GM19463 (cell line): ENCODE measurements around the gene WNT5A.
"Not testable (repeated sequence)": the region's sequence is repeated elsewhere in the genome, so short reads cannot be mapped to it uniquely, and the experiment has no call there.

Source experiments
- ATAC-seq: cut with Tn5 transposase; IDR thresholded peaks from one replicate; pipeline ENCODE4 v1.9.1; 2021; ENCODE audit warnings: mild to moderate bottlenecking, moderate library complexity; ENCODE audit not compliant: unreplicated experiment

Gene WNT5A

GRCh38 chr3:55507808-55508207, 20.7 kb upstream of the WNT5A start:
- no peak for ATAC-seq

- no peak for ATAC-seq
Observed at GRCh38 chr3:55505776-55506175, 18.7 kb upstream of the WNT5A start.

DNA sequence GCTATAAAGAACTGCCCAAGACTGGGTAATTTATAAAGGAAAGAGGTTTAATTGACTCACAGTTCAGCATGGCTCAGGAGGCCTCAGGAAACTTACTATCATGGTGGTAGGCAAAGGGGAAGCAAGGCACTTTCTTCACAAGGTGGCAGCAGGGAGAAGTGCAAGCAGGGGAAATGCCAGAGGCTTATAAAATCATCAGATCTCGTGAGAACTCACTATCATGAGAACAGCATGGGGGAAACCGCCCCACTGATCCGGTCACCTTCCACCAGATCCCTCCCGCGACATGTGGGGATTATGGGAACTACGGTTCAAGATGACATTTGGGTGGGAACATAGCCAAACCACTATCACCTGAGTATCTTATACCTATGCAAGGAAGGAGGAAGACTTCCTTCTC, 18.0 kb upstream of the WNT5A start:
- ATAC-seq: not testable (repeated sequence)

- no peak for ATAC-seq
Observed at GRCh38 chr3:55501905-55502304, 14.8 kb upstream of the WNT5A start.

GRCh38 chr3:55500555-55501330, 13.6 kb upstream of the WNT5A start:
- ATAC-seq: no peak

DNA sequence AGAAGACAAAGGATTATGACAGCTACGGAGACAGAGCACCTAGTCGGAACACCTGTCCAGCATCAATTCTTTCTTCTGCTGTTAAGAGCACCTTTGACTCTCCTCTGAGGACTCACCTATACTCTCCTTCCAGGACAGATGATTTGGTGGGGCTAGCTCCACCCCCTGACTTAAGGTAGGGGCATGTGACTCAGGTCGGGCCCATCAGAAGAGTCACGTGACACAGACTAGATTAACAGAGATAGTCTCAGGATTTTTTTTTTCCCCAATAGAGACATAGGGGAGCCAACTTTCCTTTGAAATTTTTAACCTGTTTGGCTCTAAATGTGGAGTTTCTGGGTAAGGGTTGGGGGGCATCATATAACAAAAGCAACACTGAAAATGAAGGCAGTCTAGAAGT, 11.4 kb upstream of the WNT5A start:
- no peak for ATAC-seq

DNA sequence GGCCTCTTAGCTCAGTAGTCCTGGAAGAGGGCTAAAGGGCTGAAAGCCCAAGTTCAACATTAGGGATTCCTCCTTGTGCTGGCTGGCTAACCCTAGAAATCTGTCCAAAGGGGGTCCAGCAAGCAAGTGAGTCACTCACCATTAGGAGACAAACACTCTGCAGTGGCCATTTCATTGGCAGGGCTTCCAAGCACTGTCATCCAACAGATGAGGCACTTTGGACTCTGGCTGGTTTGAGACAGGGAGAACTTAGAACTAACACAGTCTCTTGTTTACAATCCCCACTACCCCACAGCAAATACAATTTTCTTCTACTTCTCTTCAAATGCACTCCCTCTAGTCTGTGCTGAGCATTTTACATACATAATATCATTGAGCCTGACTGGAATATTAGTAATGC, 10.1 kb upstream of the WNT5A start:
- no peak for ATAC-seq

- ATAC-seq: no peak
Observed at GRCh38 chr3:55494976-55495375, 7.9 kb upstream of the WNT5A start.

DNA sequence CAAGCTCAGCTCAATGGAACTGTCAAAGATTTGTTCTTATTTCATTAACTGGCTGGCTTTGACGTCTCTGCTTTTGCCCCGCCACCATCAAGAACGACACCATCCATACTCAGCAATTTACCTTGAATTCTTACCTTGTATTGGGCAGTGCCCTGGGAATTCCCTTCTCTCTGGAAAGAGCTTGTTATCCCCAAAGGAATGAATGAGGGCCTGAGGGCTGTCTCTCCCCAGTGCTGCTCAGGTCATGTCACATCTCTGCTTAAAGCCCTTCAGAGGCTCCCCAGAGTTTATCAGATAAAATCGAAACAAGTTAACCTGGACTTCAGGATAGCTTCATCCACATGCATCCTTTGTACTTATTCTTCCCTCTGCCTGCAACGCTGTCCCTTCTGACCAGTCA, 5.9 kb upstream of the WNT5A start:
- no peak for ATAC-seq

DNA sequence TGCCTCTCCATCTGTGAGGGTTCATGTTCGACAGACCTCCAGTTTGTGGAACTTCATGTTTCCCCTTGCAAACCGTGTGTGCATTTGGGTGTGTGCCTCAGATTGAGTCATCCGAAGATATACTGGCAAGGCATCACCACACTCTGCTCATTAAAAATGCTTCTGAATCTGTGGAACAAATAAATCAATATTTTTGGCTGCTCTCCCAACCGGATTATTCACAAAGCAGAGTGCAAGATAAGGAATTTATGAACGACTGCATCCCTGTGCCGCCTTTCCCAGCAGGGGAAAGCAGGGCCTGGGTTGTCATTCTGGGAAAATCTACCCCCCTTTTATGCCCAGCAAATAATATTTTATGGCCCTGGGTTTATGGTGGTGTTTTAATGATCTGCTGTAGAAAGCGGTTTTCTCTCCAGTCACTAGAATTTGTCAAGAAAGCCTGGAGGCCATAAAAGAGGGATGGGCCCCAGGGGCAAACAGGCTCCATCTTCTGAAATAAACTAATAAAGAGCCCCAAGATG, 4.2 kb upstream of the WNT5A start:
- ATAC-seq: no peak

GRCh38 chr3:55490276-55490913, 3.3 kb upstream of the WNT5A start:
- ATAC-seq: no peak

GRCh38 chr3:55489798-55490132, 2.7 kb upstream of the WNT5A start:
- ATAC-seq: no peak

- ATAC-seq: no peak
Observed at GRCh38 chr3:55488398-55489055, 1.4 kb upstream of the WNT5A start.

DNA sequence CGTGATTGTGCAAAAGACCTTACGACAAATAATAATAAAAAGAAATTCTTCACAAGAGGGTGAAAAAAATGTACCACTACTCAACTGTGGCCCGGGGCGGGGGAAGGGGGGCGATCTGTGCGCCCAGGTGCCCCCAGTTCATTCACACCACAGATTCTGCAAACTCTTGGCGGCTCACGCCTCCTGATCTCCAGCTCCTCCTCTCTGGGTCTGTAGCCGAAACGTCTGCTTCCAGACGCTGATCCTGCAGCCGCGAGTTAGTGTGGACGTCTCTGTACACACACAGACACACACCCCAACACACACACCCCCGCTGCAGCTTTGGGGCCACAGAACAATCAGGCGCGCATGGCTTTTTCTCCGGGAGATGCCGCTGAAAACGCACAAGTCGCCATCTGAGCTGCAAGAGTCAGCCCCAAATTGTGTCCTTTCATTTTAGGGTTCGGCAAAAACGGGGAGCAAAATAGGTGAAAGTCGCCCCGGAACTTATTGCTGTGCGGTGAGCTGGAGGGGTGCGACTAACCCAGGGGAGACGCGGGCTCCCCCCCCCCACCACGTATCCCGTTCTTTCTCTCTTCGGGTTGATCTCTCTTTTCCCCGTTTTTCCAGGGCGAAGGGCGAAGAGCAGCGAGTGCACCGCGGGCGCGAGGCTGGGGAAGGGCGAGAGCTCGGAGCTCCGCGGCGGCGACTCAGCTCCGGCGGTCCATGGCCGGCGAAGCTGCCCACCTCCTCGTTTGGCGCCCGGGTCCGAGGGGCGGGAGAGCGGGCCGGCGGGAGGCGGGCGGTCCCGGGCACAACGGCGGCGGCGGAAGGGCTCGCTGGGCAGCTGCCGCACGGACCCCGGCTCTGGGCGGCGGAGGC, 505 bp upstream of the WNT5A start:
- ATAC-seq: no peak

- ATAC-seq: no peak
Observed at GRCh38 chr3:55486101-55486856, 827 bp downstream of the WNT5A start.

DNA sequence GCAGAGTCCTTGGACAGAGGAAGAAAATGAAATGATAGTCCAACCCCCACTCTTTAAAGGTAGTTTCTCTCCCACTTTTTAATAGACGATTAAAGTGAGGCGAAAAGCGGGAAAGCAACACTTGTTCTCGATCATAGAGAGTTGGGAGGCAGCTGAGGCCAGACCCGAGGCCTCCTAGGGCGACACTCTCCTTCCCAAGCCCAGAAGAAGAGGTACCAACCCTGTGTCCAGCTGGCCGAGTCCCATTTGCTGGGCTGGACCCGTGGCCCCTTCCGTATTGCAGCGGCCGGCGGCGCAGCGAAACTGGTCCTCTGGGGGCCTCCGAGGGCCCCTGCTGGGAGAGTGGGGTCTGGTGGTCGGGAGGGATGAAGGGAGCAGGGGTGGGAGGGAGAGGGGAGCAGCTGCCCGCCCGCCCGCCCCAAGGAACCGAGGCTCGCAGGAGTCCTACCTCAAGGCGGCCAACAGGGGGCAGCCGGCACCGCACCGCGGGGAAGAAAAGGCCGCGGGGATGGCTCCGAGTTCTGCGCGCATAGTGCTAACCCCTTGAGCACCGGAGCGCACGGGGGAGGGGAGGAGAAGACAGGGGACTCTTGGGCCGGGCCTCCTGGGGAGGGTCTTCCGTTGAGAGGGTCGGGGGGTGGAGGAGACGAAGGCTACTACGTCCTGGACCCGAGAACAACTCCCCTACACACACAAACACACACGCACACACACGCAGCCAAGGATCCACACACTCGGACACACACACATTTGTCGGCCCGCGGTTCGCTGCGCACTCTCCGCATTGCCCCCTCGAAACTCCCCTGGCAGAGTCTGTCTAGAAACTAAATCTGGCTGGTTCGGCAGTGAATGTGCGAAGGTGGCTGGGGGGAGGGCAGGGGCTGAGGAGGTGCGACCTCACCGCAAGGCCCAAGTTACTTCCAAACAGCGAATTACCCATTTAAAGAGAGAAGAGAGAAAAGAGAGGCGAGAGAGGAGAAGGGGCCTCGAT, 2.0 kb downstream of the WNT5A start:
- ATAC-seq: peak; percentile 78

- ATAC-seq: no peak
Observed at GRCh38 chr3:55484191-55484689, 2.9 kb downstream of the WNT5A start.

DNA sequence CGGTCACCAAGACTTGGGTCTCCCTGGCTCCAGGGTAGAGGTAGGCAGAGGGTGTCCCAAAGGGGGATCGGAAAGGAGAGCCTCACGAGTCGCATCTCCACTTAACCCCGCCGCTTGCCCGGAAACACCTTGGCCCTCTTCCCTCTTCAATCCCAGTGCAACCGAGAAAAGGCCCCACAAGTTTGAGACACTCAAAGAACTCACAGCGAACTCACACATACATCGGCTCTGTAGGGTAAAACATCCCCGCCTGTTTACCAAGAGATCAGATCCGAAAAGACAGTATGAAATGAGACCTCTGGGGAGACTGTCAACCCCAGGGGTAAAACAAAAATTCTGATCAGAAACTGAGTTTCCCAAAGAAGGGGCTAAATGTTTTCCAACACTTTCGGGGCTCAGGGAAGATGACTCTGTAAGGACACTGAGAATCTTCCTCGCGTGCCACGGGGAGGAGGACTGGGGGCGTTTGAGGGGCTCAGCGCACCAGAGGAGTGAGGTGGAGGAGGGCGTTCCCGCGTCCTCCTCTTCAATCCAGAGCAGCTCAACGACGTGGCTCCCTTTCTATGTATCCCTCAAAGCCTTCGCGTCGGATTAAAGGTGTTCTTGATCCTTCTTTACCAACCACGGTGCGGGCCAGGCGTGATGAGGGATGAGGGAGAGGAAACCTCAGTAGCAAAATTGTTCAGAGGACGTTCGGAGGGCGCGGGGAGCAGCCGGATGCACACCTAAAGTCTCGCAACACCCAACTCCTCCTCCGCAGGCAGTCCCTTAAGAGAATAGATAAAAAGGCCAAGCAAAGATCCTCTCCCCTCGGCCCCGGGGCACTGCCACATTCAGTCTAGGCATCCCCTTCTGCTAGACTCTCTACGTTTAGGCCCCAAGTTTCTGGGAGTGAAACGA, 3.7 kb downstream of the WNT5A start:
- no peak for ATAC-seq
